ENCODE results near the gene PANX2.

- TF ChIP-seq EZH2phosphoT487 (IDR thresholded peaks at IDR 0.05; ENCODE audit: borderline replicate concordance, low read length) (no peak), CTCF (conservative IDR thresholded peaks at IDR 0.05; ENCODE audit: low read depth, low read length) (no peak), EZH2 (IDR thresholded peaks at IDR 0.05; ENCODE audit: low read length, unreplicated experiment) (no peak)
Measured at GRCh38 chr22:50161508-50162390, 8.8 kb upstream of the PANX2 start.
